Activated gamma-delta T cell treated with Interleukin-2 at 50 U/mL for 16 hours (primary cell): ENCODE measurements around the gene NCF2.

Experiments used
- DNase-seq: peaks from one replicate; pipeline ENCODE4 v3.0.0-alpha.2; 2020

Gene NCF2

DNA sequence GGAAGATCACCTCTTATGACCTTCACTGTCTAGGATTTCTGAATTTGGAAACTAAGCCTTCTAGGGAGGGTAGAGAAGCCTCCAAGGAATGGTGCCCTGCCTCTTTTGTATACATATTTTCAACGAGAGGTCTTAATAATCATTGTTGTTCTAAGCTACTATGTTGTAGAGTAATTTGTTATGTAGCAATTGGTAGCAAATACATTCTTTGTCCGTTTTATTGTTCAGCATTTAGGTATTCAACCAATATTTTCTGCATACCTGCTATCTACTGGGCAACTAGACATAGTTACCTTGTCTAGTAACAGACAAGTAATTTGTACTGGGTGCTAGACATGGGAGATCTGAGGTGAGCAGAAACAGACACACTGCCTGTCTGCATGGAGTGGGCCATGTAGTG, 20.8 kb upstream of the NCF2 start:
- no peak for DNase-seq

DNA sequence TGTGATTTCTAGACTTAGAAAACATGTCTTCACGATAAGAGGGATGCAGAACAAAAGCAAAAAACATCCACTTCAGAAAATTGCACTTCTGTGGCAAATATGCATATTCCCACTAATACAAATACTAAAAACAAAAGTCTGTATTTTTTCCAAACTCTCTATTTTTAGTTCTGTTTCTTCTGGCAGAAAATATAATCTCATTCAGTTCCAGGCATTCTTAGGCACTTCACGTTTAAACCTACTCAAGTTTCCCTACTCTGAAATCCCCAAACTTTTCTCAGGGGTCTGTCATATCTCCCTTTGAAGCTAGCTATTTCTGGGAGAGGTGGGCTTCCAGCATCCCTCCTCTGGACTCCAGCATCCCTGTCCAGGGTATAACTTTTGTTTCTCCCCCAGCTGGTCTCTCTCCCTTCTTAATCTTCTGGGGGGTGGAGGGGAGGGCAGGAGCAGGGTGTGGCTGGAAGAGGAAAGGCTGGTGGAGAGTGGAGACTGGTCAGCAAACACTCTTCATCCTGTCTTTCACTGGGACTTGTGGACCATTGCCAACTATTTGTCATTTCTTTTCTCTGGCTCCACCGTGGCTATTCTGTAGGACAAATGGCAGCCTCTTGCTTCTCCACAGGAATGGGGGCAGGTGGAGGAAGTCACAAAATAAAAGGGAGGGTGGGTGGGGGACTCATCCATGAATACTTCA, 19.6 kb upstream of the NCF2 start:
- no peak for DNase-seq

DNA sequence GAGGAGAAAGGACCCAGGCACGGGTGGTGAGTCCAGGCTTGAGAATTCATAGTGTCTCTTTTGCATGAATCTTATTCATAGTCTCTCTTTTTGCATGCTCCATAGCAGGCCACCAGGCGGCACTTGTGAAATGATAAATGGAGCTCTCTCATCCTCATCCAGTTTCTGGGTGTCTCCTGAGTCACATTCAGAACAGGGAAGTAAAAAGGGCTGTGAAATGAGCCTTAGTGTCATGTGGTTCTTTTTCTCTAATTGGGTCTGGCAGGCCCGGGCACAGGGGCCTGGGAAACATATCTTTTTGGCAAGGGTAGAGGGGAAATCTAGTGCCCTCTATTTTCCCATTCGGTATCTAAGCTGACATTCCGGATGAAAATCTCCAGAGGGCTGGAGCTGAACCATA, 19.1 kb upstream of the NCF2 start:
- no peak for DNase-seq

DNA sequence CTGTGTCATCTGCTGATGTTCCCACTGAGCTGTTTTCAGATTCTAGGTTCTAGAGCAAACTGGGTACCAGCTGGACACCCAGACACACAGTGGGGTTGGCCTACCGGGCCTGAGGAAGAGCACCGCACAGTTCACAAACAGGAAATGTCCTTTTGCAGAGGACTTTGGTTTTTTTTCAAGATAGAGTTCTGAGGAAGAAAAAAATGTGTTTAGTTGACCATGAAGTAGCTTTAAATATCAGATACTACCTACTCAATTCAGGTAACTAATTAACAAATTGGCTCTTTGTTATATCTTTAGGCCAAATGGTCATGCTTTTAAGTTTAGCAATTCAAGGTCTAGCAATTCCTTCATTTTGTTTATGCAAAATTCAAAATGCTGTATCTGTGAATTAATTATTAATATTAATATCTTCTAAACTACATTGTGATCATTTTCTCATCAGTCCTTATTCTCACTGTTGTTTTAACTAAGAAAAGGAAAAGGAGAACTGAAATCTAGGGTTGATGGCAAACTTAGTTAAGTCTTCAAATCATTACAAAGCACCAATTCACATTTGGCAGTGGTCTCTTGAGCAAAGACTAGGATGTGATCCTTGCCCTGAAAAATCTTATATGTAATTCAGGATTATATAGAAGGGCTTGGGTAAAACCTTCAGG, 17.2 kb upstream of the NCF2 start:
- no peak for DNase-seq

DNA sequence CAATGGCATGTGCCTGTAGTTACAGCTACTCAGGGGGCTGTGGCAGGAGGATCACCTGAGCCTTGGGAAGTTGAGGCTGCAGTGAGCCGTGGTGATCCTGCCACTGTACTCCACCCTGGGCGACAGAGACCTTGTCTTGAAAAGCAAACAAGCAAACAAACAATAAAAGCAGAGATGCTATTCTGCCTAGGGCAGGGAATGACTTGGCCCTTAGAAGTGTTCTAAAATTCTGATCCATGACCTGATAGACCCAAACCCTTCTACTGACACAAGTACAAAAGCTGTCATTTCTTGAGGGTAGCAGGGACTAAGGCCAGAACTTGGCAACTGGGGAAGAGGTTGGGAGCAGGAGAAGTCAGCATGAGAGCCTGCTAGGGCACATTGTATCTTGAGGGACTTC, 15.6 kb upstream of the NCF2 start:
- no peak for DNase-seq

DNA sequence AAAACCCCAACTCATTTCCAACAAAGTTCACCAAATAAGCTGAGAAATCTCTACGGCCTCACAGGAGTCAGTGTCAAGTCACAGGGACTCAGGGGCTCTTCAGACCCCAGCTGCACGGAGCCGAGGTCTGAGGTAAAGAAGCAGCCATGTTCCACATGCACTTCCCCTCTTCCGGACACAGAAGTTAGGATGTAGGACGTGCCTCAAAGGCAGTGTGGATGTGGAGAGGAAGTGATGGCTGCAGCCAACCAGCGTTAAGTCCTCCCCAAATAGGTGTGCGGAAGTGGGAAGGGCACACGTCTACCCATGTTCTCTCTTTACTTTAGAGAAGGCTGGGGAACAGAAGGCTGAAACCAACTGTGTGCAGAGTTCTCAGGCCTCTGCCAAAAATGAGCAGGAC, 14.6 kb upstream of the NCF2 start:
- no peak for DNase-seq

DNA sequence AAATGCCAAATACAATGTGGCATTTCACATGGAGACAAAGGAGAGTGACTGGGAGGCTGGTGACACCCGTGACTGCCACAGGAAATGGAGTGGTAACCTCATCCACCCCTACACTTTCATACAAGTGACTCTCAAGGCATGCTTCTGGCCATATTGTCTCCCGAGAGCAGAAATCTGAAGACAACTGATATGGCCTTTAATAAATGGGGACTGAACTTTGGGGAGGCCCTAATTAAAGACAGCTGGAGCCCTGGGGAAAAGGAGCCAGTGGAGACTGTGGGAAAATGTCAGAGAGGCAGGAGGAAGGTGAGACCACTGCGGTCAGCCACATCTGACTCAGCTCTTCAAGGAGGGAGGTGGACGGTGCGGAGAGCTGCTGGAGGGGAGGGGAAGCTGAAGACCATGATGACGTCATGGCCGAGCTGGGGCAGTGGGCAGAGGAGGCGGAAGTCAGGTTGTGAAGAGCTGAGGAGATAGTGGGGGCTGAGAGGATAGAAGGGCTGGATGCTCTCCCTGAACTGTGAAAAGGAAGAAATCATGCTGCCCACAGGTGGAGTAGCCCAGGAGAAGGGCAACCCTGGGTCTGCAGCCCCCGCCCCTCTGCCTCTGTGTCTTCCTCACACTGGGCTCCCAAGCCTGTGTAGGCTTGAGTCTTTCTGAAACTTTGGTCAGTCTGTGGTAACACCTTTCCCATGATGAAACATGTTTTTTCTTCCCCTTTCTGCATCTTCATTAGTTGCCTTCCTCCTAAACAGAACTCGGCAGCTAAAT, 14.0 kb upstream of the NCF2 start:
- DNase-seq = no peak

DNA sequence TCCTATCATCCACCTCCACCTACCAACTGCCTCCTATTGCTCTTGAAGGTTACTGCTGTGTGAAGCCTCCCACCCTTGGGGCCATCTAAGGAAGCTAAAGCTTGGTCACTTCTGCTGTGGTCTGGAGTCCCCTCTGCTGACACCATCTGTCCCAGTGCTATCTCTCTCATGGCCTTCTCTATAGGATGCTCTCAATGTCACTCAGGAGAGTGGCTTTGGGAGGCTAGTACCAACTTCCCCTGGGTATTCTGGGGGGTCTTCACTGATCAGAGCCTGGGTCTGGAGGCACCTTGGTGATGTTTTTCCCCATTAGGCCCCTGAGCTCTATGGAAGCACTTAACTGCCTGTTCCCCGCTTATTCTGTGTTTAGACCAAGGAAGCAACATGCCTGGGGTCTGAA, 12.3 kb upstream of the NCF2 start:
- DNase-seq = no peak

DNA sequence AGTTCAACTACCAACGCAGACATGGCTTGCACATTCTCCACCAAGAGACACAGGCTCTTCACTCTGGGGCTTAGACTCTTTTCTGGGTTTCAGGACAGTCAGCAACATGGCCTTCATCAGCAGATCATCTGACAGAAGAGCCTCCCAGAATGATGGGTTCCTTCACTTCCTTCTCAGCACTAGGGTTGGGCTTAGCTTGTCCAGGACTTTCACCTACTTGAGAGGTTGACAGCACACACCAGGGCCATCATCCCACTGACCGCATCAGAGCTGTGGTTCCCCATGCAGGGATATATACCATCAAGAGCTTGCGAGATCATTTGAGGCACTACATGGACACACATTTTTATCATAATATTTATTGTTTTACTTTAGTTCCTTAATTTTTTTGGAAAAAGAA, 10.4 kb upstream of the NCF2 start:
- no peak for DNase-seq

DNA sequence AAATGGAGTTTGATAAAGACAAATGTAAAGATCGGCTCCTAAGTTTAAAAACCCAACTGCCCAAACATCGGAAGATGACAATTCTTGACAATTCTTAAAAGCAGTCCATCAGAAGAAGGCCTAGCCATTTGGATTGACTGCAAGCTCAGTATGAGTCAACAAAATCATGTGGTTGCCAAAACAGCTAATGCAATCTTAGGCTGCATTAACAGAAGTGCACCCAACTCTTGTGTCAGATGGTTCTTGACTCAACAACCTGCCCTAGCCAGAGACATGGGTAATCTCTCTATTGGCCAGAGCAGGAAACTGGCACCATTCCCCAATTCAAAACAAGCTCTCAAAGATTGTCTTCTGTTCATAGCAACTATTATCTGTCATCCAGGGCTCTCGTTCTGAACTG, 9.9 kb upstream of the NCF2 start:
- no peak for DNase-seq

DNA sequence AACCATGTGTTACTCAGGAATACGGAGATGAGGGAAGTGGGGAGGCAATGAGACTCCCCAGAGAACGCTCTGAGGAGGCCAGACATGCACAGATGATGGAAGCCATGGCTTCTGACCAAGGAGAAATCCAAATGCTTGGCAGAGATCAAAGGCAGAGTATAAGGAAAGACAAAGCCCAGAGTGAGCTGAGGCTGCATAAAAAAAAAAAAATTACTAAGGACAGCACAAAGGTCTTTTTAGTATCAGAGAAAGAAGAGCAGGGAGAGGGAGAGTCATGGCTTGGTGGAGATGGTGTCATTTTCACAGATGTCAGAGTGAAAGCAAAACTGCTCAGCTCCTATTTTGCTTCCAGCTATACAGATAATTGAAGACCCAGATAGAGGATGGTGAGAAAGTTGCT, 8.1 kb upstream of the NCF2 start:
- no peak for DNase-seq

DNA sequence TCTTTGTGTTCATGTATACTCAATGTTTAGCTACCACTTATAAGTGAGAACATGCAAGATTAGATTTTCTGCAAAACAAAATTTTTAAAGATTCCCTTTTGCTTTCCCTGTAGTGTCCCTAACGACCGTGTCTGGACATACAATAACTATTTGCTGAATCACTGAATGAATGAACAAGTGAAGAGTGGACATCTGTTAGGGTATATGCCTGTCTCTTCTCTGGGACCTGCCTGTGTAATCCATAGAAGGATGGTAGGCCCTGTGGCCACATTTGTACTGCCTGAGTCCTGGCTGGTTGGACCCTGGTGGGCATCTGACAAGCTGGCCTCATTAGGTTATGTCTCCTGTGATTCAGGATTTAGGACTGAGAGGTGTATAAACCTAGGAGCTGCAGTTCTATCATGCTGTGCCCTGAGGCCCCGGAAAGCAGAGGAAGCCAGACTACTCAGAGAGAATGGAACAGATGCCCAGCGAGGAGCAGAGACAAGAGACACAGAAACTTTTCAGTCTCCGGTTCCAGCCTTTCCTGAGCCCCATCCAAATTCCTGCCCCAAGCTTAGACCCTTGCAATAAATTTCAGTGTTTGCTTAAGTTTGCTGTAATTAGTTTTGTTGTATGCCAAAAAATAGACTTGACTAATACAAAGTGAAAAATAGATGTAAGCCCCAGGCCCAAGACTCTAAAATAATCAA, 7.5 kb upstream of the NCF2 start:
- no peak for DNase-seq

DNA sequence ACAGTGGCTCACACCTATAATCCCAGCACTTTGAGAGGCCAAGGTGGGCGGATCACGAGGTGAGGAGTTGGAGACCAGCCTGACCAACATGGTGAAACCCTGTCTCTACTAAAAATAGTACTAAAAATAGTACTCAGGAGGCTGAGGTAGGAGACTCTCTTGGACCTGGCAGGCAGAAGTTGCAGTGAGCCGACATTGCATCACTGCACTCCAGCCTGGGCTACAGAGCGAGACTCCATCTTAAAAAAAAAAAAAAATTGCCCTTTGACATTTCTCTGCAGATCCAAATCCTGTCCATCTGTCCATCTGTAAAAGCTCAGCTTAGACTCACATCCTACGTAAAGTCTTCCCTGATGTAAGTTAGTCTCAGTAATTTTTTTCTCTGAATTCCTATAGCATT, 6.2 kb upstream of the NCF2 start:
- no peak for DNase-seq

DNA sequence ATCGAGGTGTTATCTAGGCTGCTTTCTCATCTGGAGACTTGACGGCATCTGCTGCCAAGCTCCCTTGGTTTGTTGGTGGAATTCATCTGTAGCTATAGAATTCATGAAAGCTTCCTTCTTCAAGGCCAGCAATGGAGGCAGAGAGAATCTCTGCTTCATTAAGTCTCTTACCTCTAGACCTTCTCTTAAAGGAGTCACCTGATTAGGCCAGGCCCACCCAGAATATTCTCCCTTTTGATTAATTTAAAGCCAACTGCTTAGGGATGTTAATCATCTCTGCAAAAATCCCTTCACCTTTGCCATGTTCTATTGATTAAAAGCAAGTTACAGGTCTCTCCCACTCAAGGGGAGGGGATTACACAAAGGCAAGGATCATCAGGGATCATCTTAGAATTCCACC, 5.3 kb upstream of the NCF2 start:
- no peak for DNase-seq

DNA sequence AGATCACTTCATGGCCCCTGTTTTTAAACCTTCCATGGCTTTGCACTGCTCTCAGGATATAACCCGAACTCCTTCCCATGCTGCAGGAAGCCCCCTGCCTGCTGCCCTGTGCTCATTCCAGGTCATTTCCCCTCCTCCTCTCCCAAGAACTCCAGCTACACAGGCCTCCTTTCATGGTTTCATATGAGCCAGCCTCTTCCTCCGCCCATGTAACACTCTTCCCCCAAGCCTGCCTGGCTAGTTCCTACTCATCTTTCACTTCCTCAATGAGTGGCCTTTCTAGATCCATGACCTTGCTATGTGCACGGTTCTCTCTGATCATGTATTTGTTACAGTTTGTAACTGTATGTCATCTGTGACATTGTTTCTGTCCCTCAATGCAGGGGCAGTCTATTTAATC, 3.1 kb upstream of the NCF2 start:
- DNase-seq = no peak

DNA sequence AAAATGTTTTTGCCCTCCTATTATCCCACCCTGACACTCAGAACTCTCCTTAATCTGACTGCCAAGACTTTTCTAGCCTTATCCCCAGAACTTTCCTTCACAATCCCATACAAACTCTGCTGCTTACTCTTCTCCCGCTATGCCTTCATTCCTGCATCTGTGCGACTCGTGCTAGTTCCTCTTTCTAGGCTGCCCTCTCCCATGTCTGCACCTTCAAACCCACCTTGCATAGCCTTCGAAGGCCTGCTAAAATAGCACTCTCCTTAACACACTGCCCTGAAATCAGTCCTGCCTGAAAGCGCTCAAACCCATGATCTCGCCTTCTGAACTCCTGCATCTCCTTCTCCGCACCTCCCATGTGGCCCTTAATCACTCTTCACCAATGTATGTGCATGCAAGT, 2.5 kb upstream of the NCF2 start:
- no peak for DNase-seq

DNA sequence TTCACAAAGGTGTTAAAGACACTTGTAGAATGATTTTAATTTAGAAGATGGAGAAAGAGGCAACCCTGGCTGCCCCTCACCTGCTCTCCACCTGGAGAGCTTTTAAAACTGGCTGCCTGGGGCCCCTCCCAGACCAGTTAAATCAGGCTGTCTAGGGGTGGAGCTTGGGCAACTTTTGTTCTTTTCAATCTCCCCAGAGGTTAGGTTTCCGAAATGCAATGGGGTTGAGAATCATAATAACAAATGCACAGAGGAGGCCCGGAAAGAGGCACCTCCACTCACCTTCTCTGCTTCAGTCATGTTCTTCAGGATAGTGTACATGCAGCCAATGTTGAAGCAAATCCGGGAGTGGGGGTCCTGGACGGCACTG, 400 bp downstream of the NCF2 start:
- DNase-seq = no peak

DNA sequence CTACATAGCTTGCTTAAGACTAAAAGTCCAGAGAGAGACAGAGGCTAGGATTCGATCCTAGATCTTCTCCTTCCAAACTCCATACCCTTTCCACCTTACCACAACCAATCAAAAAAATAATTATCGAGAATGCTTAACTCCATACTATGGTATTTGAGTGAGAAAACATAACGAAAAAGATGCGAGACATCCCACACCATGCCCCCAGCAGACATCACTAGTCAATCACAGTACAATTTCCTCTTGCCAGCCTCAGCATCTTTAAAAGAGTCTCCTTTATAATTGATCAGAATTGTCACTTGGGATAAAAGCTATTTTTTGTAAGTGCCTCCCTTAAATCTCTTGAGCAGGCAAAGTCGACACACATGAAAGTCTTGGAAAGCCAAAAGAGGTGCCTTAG, 875 bp downstream of the NCF2 start:
- DNase-seq = no peak

DNA sequence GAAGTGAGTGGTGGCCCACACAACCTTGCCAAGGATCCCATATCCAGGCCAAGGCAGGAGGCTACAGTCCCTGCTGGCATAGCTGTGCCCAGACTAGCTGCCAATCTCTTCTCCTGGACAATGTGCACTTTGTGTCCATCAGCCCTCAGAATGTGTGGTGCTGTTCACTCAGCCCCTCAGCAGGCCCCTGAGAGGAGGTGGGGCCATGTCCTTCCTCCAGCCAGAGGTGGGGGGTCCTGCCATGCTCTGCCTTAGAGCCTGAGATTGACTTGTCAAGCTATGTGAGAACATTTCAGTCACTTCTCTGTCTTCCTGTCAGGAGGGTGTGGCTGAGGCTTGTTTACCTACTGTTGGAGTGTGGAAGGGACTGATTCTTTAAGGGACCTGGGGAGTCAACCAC, 1.4 kb downstream of the NCF2 start:
- no peak for DNase-seq

DNA sequence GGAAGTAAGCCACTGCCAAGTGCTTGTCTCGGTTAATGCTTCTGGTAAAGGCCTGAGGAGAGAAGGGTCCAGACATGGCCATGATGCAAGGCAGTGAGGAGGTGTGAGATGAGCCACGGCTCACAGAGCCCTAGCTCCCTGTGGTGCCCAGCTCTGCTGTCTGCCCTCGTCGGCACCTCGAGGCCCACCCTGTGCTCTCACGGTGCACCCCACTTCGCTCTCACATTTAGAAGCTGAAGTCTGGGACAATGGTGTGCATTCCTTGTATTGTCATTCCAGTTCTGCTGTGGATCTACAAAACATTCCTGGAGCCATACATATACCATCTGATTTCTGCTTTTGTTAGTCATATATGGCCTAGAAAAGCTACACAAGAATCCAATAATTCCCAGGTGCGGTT, 3.3 kb downstream of the NCF2 start:
- DNase-seq = no peak

DNA sequence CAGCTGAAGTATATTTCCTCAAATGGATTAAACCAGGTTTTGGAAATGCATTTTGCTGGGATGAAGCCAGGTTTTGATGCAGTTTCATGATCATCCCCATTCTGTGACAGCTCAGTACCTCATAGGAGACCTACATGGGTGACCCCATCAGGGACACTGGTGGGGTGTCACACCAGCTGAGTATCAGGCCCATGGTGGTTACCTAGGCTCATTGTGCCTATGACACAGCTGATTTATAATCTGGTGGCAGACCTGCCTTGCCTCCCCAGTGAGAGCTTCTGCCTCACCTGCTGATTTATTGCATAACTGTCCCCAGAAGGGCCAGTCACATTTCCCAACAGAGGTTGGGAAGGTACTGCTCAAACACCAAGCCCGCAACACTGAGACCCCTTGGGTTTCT, 3.8 kb downstream of the NCF2 start:
- no peak for DNase-seq

DNA sequence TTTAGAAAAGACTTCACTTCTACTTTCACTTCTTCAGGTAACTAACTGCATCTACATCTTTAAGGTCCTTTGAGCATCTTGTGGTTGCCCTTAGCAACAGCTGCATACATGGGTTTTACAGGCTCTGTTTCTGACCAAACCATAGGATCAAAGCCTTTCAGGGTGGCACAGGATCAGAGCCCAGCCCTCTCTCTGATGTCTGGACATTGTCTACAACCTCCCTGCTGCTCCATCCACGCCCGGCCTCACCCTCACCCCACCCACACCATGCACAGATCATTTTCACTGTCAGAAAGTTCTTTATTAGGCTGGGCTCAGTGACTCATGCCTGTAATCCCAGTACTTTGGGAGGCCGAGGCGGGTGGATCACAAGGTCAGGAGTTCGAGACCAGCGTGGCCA, 5.2 kb downstream of the NCF2 start:
- DNase-seq = no peak

DNA sequence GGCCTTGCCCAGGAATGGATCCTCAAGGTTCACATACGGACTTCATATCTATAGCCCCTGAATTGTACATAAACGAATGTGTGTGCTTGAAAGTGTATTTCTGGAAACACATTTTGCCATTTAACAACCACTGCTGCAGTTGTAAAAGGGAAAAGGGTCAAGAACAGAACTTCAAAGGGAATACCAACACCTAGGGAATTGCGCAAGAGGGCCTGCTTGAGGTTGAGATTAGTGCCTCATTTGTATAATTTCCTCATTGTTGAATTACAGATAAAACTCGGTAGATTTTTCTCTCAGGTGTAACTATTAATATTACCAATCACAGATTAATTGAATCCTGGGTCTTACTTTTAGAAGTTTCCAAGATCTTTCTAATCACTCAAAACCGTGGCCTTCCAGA, 6.1 kb downstream of the NCF2 start:
- no peak for DNase-seq

DNA sequence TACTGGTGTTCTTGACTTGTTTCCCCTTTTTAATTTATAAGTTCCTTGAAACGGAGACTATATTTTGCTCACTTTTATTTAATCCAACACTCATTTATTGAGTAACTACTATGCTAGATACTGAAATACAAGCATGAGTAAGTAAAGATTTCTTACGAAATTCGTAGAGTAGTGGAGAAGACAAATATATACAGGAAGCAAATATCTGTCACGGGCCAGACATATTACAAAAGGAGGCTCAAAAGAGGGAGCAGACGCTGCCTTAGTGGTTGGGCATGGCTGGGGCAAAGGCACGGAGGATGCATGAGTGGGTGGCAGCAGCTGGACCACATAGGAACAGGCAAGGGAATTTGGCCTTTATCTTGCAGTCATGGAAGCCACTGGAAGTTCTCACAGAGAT, 6.8 kb downstream of the NCF2 start:
- no peak for DNase-seq
